Esophagus squamous epithelium (tissue), 5 donors: Measurements from ENCODE around the gene CASS4. TPM values are rescaled to one million over a fixed set of nuclear protein-coding genes. Genes with fewer than 3 reads are reported as not detected.

ENCODE experiments used
- DNase-seq: peaks from one replicate; lab custom pipeline; 2025; lab: John Stamatoyannopoulos, UW
- H3K27ac ChIP-seq, 4 donors: fragments of 200-600 bp; sonication (generic); one replicate each; pipeline ENCODE4 v1.5.1; 2016 to 2019; ENCODE audit warnings: mild to moderate bottlenecking in 1 of 4
- H3K27me3 ChIP-seq, 4 donors: fragments of 200-600 bp; sonication (generic); 1 replicate in 3 of 4; 2 replicates in 1 of 4; pipeline versions ENCODE4 v1.5.1 to v1.6.0; 2017 to 2021; ENCODE audit warnings: antibody characterized with exemption in 1 of 4
- H3K36me3 ChIP-seq, 3 donors: fragments of 200-600 bp; sonication (generic); one replicate each; pipeline ENCODE4 v1.5.1; 2016 to 2019
- H3K4me1 ChIP-seq, 3 donors: fragments of 200-600 bp; sonication (generic); one replicate each; pipeline ENCODE4 v1.5.1; 2017 to 2019
- H3K4me3 ChIP-seq, 4 donors: fragments of 200-600 bp; sonication (generic); 1 replicate in 3 of 4; 2 replicates in 1 of 4; pipeline ENCODE4 v1.5.1; 2016 to 2019; ENCODE audit warnings: mild to moderate bottlenecking in 2 of 4, moderate library complexity in 1 of 4
- H3K9me3 ChIP-seq, 3 donors: fragments of 200-600 bp; sonication (generic); one replicate each; pipeline ENCODE4 v1.5.1; 2016 to 2019
- CTCF ChIP-seq, 6 experiments: fragments of 450-650 bp in 4 of 6; fragments of 200-600 bp in 2 of 6; sonication (generic) in 2 of 6; IDR thresholded peaks; one replicate each; pipeline ENCODE4 v1.5.1; 2016 to 2019; ENCODE audit warnings: antibody characterized with exemption in 6 of 6, mild to moderate bottlenecking in 4 of 6, moderate library complexity in 4 of 6
- POLR2A ChIP-seq, 4 donors: fragments of 450-650 bp; IDR thresholded peaks; one replicate each; pipeline ENCODE4 v1.6.1; 2017; ENCODE audit warnings: antibody characterized with exemption in 4 of 4, mild to moderate bottlenecking in 4 of 4, moderate library complexity in 3 of 4
- WGBS, 2 donors: methylation state at CpG; one replicate each; pipeline ENCODE4 v1.1.5; 2018; 5-methylcytosine and 5-hydroxymethylcytosine counted together
- intact Hi-C: fragments of 100-400 bp; cut with DNase I; formaldehyde crosslinking; loops from one replicate; pipeline ENCODE4 v1.15.0; 2022
- total RNA-seq, 4 donors: library from RNA; depleted of rRNA; stranded (reverse); fragments of >200 nt; gene quantifications; one replicate each; pipeline ENCODE4 v1.1.0, GENCODE V29; 2016
- donor health status: DM: yes; HTN: yes; CAD: no.

The CASS4 gene
- total RNA-seq, 4 donors from 2014 or later = 0.22 to 1.3 (median 0.63) TPM

- TF ChIP-seq POLR2A (IDR thresholded peaks at IDR 0.05) (no peak), CTCF (IDR thresholded peaks at IDR 0.05) (no peak)
- WGBS, 2 donors = 60 to 61% methylated on average over 27 of the region's 27 CpGs
- Histone ChIP-seq H3K9me3 (no peaks in the 10 kb centered on the region), H3K4me1 (peaks cover 0 to 36% (median 4%) of the 10 kb centered on the region in 3 donors), H3K36me3 (no peaks in the 10 kb centered on the region), H3K27me3 (no peaks in the 10 kb centered on the region), H3K27ac (peak overlapping the region in 2 of 4 donors; percentile 6 to 47), H3K4me3 (no peak overlapping the region)
- no peak for DNase-seq
- intact Hi-C loops = no loop called here
These were observed 31.8 kb downstream of the CASS4 start for GRCh38 chr20:56443654-56444540.

- H3K4me1 ChIP-seq = peaks cover 0 to 23% (median 4%) of the 10 kb centered on the region in 3 donors
- no peak for DNase-seq
- H3K9me3 ChIP-seq = no peaks in the 10 kb centered on the region
- 86 to 100% methylated on average over 1 to 3 of the region's 3 CpGs for WGBS, 2 donors
- no peaks in the 10 kb centered on the region for H3K27me3 ChIP-seq
- intact Hi-C loops = no loop called here
- no peaks in the 10 kb centered on the region for H3K36me3 ChIP-seq
- TF ChIP-seq POLR2A (IDR thresholded peaks at IDR 0.05) (no peak), CTCF (IDR thresholded peaks at IDR 0.05) (no peak)
- H3K27ac ChIP-seq = no peak overlapping the region
- no peak overlapping the region for H3K4me3 ChIP-seq
These were observed 33.1 kb downstream of the CASS4 start for GRCh38 chr20:56445130-56445529.

- no peak for DNase-seq
- peaks cover 0 to 19% (median 4%) of the 10 kb centered on the region in 3 donors for H3K4me1 ChIP-seq
- no peak overlapping the region for H3K27ac ChIP-seq
- WGBS, 2 donors = 88 to 95% methylated on average over 13 to 15 of the region's 16 CpGs
- H3K36me3 ChIP-seq = no peaks in the 10 kb centered on the region
- no peaks in the 10 kb centered on the region for H3K27me3 ChIP-seq
- TF ChIP-seq POLR2A (IDR thresholded peaks at IDR 0.05) = no peak
- no peak for TF ChIP-seq CTCF (IDR thresholded peaks at IDR 0.05)
- H3K4me3 ChIP-seq = no peak overlapping the region
- H3K9me3 ChIP-seq = no peaks in the 10 kb centered on the region
- intact Hi-C loops = no loop called here
These were observed 33.5 kb downstream of the CASS4 start for GRCh38 chr20:56445540-56445939.

- no peak for TF ChIP-seq CTCF (IDR thresholded peaks at IDR 0.05)
- H3K27ac ChIP-seq = no peak overlapping the region
- H3K4me1 ChIP-seq = peaks cover 0 to 8% (median 0%) of the 10 kb centered on the region in 3 donors
- no peak for DNase-seq
- H3K9me3 ChIP-seq = no peaks in the 10 kb centered on the region
- H3K36me3 ChIP-seq = no peaks in the 10 kb centered on the region
- intact Hi-C loops = no loop called here
- H3K27me3 ChIP-seq = no peaks in the 10 kb centered on the region
- no peak overlapping the region for H3K4me3 ChIP-seq
These were observed 35.2 kb downstream of the CASS4 start for GRCh38 chr20:56447227-56447626.

- TF ChIP-seq CTCF (IDR thresholded peaks at IDR 0.05) (no peak), POLR2A (IDR thresholded peaks at IDR 0.05) (no peak)
- WGBS, 2 donors = 85 to 89% methylated on average over 5 of the region's 5 CpGs
- Histone ChIP-seq H3K27ac (no peak overlapping the region), H3K9me3 (no peaks in the 10 kb centered on the region), H3K27me3 (no peaks in the 10 kb centered on the region), H3K4me3 (no peak overlapping the region), H3K36me3 (no peaks in the 10 kb centered on the region), H3K4me1 (no peaks in the 10 kb centered on the region)
- intact Hi-C loops = no loop called here
- no peak for DNase-seq
These were observed 37.4 kb downstream of the CASS4 start for GRCh38 chr20:56449459-56449858.
